ENCODE results near the gene ARSH.

ARSH gene

DNA sequence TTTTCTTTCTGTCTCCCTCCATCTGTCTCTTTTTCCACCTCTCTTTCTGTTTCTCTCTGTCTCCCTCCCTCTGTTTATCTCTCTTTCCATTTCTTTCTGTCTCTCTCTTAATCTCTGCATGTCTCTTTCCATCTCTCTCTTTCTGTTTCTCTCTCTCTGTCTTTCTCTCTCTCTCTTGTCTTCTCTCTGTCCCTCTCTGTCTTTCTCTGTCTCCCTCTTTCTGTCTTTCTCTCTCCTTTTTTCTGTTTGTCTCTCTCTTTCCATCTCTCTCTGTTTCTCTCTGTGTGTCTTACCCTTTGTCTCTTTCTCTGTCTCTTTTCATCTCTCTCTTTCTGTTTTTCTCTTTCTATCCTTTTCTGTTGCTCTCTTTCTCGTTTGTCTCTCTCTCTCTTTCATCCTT is 69.6 kb downstream of the ARSH start:
- H3K27me3 Mint-ChIP-seq: peaks cover 3% of the 10 kb centered on the region
- H3K4me3 Mint-ChIP-seq: no peak overlapping the region
- no peak for DNase-seq
- ATAC-seq: no peak
- no peaks in the 10 kb centered on the region for H3K9me3 Mint-ChIP-seq
- no peaks in the 10 kb centered on the region for H3K36me3 Mint-ChIP-seq (ENCODE audit: low read depth)
- H3K4me1 Mint-ChIP-seq: no peaks in the 10 kb centered on the region
- no peak overlapping the region for H3K27ac Mint-ChIP-seq

DNA sequence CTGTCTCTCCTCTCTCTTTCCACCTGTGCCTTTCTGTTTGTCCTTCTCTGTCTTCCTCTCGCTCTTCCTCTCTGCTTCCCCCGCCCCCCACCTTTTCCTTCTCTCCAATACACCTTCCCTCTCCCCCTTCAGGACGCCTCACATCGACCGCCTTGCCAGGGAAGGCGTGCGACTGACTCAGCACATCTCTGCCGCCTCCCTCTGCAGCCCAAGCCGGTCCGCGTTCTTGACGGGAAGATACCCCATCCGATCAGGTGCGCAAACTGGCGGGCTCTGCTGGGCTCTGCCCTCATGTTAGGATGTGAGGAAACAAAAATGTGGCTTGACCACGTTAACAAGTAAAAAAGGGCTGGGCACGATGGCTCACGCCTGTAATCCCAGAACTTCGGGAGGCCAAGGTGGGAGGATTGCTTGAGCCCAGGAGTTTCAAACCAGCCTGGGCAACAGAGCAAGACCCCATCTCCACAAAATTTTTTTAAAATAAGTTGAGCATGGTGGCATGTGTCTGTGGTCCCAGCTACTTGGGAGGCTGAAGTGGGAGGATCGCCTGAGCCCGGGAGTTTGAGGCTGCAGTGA is 70.2 kb downstream of the ARSH start:
- no peak for ATAC-seq
- Mint-ChIP-seq H3K4me1 (no peaks in the 10 kb centered on the region), H3K27ac (no peak overlapping the region), H3K27me3 (peaks cover 3% of the 10 kb centered on the region), H3K4me3 (no peak overlapping the region), H3K36me3 (ENCODE audit: low read depth) (no peaks in the 10 kb centered on the region), H3K9me3 (no peaks in the 10 kb centered on the region)
- no peak for DNase-seq
